Erythroblast (primary cell): ENCODE data around the gene HIPK2.

ENCODE experiments used
- GATA1 ChIP-seq: IDR thresholded peaks from 2 replicates; pipeline ENCODE4 v1.6.1; 2011; ENCODE audit warnings: low read depth, mild to moderate bottlenecking, control low read depth, low read length, moderate library complexity
- POLR2A ChIP-seq: IDR thresholded peaks from 2 replicates; pipeline ENCODE4 v1.6.1; 2011; ENCODE audit warnings: mild to moderate bottlenecking, low read length

GRCh38 chr7:139576179-139576973, 201.4 kb downstream of the HIPK2 start:
- TF ChIP-seq POLR2A: no peak
- TF ChIP-seq GATA1: no peak
